Measurements from ENCODE around the gene MAFF.
"Not testable (repeated sequence)": the region's sequence is repeated elsewhere in the genome, so short reads cannot be mapped to it uniquely, and the experiment has no call there.

The MAFF gene

GRCh38 chr22:38177926-38178604 lies 23.7 kb upstream of the MAFF start:
- peak in 1 of 2 experiments; percentile 21 for DNase-seq

DNA sequence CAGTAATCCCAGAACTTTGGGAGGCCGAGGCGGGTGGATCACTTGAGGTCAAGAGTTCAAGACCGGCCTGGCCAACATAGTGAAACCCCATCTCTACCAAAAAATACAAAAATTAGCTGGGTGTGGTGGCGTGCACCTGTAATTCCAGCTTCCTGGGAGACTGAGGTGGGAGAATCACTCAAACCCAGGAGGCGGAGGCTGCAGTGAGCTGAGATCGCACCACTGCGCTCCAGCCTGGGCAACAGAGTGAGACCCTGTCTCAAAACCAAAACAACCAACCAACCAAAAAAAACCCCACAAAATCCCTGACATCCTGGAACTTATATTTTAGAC lies 23.2 kb upstream of the MAFF start:
- not testable (repeated sequence) for DNase-seq

- DNase-seq = no peak
Observed at GRCh38 chr22:38180841-38181452, 20.8 kb upstream of the MAFF start.

- peak; percentile 94 to 97 for DNase-seq
Observed at GRCh38 chr22:38181453-38182200, 20.2 kb upstream of the MAFF start, which contains the start of gene PLA2G6. PLA2G6 (minus strand) TSS chr22:38181830; CDS start chr22:38169426, 12,404 bp downstream.

DNA sequence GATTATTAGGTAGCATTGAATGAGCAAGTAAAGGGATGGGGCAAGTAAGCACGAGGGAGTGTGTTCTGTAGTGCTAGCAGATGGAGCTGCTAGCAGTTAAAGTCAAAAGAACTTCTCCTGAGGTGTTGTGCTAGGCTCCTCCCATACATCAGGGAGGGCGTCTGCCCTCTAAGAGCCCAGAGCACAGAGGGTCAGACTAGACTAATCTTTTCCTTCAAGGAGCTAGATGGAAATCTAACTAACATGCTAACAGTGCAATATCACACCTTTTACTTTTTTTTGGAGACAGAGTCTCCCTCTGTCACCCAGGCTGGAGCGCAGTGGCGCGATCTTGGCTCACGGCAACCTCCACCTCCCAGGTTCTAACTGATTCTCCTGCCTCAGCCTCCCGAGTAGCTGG lies 17.0 kb upstream of the MAFF start:
- no peak for DNase-seq

DNA sequence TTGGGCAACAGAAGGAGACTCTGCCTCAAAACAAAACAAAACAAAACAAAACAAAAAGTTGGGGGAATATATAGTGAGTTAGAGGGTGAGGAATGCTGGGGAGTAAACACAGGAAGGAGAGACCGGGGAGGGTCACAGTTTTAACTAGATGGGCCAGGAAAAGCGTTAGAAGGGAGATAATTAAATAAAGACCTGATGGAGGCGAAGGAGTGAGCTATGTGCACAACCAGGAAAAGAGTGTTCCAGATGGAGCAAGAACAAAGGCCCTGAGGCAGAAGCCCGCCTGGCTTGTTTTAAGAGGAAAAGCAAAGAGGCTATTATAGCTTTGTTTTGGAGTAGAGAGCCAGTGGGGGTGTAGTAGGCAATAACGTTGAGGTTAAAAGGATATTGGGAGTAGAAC lies 15.4 kb upstream of the MAFF start:
- DNase-seq = peak in 1 of 2 experiments; percentile 17

- peak; percentile 32 to 60 for DNase-seq
Observed at GRCh38 chr22:38187413-38188212, 14.2 kb upstream of the MAFF start.

GRCh38 chr22:38189104-38189503 lies 12.7 kb upstream of the MAFF start:
- DNase-seq = no peak

DNA sequence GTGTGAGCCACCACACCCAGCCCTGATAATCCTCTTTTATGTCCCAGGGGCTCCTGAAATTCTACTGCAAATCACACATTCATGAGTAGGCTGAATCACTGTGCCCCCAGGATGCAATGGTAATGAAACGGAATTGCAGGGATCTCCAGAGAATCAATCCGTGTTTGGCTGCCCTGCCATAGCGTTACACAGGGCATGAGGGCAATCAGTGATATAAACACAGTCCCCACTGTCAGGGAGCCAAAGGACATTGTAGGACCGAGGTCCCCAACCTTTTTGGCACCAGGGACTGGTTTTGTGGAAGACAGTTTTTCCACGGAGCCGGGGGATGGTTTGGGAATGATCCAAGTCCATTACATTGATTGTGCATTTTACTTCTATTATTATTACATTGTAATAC lies 11.2 kb upstream of the MAFF start:
- DNase-seq = no peak

DNA sequence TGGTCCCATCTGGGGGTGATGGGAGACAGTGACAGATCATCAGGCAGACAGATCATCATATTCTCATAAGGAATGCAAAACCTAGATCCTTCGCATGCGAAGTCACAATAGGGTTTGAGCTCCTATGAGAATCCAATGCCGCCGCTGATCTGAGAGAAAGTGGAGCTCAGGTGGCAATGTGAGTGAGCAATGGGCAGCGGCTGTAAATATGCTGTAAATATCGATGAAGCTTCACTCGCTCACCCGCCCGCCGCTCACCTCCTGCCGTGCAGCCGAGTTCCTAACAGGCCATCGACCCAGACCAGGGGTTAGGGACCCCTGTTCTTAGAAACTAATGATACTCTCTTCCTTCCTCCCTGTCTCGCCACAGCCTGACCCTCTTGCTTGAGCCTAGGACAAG lies 10.7 kb upstream of the MAFF start:
- DNase-seq = no peak

GRCh38 chr22:38191731-38192474 lies 9.9 kb upstream of the MAFF start:
- no peak for DNase-seq

DNA sequence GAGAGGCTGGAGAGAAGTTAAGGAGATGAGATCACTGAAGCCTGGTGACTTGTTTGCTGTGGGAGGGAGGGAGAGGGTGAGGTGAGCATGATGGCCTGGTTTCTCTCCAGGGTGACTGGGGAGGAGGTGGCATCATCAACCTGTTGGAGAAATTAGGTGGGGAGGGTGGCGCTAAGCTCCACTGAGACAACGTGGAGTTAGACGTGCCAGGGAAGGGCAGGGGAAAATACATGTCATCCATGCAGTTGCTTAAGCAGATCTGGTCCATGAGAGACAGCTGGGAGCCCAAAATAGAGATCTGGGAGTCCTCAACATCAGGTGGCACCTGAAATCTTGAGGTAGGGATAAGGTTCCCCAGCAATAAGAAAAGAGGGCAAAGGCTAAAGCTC lies 9.3 kb upstream of the MAFF start:
- DNase-seq = no peak

DNA sequence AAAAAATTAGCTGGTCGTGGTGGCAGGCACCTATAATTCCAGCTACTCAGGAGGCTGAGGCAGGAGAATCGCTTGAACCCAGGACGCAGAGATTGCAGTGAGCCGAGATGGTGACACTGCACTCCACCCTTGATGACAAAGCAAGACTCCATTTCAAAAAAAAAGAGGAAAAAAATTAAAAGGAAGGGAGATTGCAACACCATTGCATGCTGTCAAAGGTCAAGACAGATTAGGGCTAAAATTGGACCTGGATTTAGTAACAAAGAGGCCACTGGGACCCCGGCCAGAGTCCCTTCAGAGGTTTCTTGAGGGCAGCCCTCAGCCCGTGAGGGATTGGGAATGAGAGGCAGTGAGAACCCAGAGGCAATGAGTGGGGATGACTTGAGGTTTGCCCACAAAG lies 8.2 kb upstream of the MAFF start:
- no peak for DNase-seq

GRCh38 chr22:38196791-38197419 lies 4.9 kb upstream of the MAFF start:
- DNase-seq = peak in 1 of 2 experiments; percentile 14

GRCh38 chr22:38199826-38200559 lies 1.8 kb upstream of the MAFF start:
- DNase-seq = no peak

- no peak for DNase-seq
Observed at GRCh38 chr22:38201371-38201710, 453 bp upstream of the MAFF start.

GRCh38 chr22:38202437-38203089 lies 769 bp downstream of the MAFF start:
- peak in 1 of 2 experiments; percentile 40 for DNase-seq

- peak in 1 of 2 experiments; percentile 7 for DNase-seq
Observed at GRCh38 chr22:38203090-38203810, 1.5 kb downstream of the MAFF start.

- DNase-seq = no peak
Observed at GRCh38 chr22:38203855-38204514, 2.2 kb downstream of the MAFF start.

- DNase-seq = no peak
Observed at GRCh38 chr22:38204784-38205183, 3.0 kb downstream of the MAFF start.
